ENCODE data around the gene UVRAG.

UVRAG gene

GRCh38 chr11:76131142-76131541 lies 316.1 kb downstream of the UVRAG start:
- DNase-seq: no peak

GRCh38 chr11:76131671-76132631 lies 316.9 kb downstream of the UVRAG start:
- no peak for DNase-seq

- DNase-seq: no peak
These were observed 319.2 kb downstream of the UVRAG start for GRCh38 chr11:76134239-76134638.

DNA sequence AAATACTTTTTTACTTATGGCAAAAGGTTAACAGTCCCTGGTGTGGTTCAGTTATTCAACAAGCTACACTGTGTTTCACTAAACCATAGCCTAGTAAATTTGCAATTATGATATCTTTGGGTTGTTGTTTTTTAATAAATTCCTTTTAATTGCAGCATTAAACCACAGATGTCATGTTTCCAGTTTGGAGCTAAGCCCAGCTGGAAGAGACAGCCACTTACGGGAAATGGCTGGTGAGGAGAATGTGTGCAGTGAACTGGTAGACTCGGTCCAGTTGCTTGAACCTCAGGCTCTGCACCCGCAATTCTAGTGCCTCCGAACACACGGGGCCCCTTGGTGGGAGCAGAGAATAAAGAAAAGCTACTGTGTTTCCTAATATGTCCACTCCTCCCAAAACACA lies 320.5 kb downstream of the UVRAG start:
- no peak for DNase-seq

DNA sequence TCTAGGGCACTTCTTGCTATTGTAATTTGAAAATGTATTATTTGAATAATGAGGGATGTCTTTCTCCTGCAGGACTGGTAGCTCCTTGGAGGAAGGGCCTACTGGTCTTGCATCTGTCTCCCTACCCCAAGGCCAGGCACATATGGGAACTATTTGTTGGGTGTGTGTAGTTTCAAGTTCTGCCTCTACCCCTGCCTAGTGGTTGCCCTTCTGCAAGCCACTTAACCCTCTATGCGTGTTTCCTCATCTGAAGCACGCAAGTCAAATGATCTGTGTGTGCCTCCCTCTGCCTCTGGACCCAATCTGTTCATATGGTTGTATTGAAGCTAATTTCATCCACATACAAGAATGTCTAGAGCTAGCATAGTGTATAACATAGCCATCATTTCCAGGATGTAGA lies 324.3 kb downstream of the UVRAG start:
- peak; percentile 42 for DNase-seq

DNA sequence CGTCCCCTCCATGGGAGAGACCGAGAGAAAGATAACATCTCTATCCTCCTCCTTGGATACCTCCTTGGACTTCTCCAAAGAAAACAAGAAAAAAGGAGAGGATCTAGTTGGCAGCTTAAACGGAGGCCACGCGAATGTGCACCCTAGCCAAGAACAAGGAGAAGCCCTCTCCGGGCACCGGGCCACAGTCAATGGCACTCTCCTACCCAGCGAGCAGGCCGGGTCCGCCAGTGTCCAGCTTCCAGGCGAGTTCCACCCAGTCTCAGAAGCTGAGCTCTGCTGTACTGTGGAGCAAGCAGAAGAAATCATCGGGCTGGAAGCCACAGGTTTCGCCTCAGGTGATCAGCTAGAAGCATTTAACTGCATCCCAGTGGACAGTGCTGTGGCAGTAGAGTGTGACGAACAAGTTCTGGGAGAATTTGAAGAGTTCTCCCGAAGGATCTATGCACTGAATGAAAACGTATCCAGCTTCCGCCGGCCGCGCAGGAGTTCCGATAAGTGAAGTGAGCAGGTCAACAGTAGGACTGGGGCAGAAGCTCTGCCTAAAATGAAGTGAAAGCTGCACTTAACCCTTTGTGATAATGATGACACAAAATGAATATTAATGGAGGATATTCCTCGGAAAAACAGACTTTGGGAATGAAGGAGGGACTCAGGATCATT lies 326.0 kb downstream of the UVRAG start:
- peak; percentile 44 for DNase-seq

DNA sequence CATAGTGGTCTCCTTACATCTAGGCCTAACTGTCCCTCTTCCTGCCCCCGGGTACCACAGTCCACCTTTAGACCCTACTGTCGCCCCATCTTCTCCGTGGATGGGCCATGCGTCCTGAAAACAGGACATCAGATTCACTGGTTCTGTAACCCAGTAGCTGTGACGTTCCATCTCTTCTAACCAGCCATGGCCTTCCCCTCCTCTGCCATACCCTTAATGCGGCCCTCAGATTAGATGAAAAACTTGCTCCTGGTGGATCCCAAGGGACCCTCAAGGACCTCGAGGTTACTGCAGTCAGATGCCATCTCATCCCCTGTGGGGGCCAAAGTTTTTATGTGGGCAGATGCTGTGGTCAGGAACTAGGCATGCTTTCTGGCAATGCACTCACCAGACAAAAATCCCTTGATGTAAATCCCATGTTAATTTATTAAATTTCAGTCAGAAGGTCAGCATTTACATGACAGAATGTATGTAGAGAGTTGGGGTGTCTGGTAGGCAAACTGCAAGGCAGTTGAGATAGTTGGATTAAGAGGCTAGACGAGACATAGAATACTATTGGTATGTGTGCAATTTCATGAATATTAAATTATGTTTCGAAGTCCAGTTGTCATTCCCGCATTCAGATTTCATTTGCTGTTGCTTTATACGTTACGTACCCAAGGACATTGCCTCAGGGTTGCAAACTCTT lies 327.0 kb downstream of the UVRAG start:
- DNase-seq: peak; percentile 22

GRCh38 chr11:76143274-76143673 lies 328.3 kb downstream of the UVRAG start:
- no peak for DNase-seq

GRCh38 chr11:76147106-76147740 lies 332.2 kb downstream of the UVRAG start:
- no peak for DNase-seq

DNA sequence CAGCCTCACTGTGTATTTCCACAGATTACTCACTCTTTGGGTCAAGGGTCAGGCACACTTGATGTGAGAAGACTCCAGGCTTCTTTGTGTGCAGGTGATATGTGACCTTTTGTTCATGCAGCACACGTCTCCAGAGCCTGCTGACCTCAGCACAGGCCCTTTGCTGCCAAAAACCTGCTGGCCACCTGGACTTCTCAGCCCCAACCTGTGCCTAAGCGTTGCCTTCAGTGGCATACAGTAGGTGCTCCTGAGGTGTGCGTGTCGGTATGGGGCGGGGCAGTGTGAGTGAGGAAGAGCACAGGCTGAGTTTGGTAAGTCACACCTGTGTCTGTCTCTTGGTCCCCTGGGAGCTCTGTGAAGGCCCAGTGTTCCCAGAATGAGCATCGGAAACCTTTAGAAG lies 333.2 kb downstream of the UVRAG start:
- DNase-seq: no peak

DNA sequence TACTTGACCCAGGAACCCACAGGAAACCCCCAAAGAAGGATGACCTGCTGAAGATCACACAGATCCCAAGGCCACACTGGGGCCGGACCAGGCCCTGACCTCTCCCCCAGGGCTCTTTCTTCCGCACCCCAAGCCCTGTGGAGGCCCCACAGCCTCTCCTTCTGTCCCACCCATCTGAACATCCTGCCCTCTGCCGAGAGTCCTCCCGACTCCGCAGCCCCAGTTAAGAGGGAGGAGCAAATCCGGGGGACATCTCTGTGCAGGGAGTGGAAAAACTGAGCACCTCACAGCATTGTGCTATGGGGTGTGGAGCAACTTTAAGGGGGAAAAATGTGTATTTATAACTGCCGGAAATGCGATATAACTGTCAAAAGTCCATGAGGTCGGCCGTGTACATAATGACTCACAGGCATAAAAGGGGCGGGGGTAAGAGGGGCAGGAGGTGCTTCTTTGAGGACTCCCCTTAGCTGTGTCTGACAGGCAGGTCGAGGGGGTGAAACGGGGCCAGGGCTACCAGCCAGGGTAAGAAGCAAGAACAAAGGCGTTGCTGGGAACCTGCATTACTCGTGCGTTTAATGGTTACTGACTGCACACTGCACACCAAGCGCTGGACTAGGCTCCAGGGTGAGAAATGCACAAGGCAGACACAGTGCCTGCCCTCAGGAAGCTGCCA lies 334.1 kb downstream of the UVRAG start:
- no peak for DNase-seq

DNA sequence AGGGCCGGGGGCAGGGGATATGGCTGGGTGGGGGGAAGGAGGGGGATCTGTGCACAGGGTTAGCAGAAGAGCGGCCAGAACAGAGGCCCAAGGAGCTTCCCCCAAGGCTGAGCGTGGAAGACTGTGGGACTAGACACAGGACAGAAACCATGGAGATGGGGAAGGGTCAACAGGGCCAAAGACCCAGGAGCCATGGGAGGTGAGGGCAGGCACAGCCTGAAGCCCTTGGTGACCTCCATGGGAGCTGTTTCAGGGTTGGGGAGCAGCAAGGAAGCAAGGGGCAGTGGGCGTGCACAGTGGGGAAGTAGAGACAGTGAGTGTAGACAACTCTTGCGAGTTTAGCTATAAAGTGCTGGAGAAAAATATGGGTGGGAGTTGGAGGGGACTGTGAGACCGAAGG lies 334.7 kb downstream of the UVRAG start:
- no peak for DNase-seq

- DNase-seq: no peak
These were observed 335.1 kb downstream of the UVRAG start for GRCh38 chr11:76150141-76150540.

GRCh38 chr11:76151556-76152085 lies 336.6 kb downstream of the UVRAG start:
- no peak for DNase-seq

GRCh38 chr11:76152086-76152681 lies 337.2 kb downstream of the UVRAG start:
- DNase-seq: peak; percentile 94

DNA sequence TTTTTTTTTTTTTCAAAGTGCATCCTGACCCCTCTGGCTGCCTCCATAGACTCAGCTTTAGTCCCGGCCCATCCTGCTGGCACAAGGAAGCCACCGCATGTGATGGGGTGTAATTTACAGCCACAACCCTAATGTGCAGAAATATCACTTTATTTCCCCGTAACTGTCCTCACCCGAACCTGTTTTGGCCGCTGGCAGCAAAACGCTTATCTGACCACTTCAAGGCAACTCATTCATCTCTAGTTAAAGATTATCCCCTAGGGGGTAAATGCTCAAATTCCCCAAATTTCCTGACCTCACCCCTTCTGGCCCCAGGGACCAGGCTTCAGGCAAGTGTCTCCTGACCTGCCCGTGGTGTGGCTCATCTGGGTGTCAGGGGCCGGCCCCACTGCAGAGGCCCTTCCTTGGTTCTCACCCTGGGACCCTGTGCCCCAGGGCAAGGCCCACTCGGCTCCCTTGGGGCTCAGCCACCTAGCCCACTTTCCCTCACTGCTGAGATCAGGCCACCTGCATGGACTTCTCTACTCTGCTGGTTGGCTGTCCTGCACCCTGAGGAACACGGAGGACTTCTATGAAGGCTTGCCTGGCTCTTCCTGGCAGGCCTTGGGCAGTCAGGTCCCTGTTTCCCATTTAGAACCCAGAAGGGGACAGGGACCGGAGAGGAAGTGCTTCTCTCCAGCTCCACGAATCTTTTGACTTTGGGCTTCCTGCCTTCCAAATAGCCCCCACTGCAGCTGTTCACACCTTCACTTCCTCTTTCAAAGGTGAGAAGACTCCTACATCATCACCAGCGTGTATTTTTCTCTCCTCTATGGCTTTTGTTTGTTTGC lies 337.9 kb downstream of the UVRAG start:
- peak; percentile 76 for DNase-seq

GRCh38 chr11:76153571-76153923 lies 338.5 kb downstream of the UVRAG start:
- peak; percentile 99 for DNase-seq

- DNase-seq: peak; percentile 68
These were observed 340.7 kb downstream of the UVRAG start for GRCh38 chr11:76155500-76156227.

GRCh38 chr11:76156971-76157427 lies 342.0 kb downstream of the UVRAG start:
- DNase-seq: peak; percentile 64

DNA sequence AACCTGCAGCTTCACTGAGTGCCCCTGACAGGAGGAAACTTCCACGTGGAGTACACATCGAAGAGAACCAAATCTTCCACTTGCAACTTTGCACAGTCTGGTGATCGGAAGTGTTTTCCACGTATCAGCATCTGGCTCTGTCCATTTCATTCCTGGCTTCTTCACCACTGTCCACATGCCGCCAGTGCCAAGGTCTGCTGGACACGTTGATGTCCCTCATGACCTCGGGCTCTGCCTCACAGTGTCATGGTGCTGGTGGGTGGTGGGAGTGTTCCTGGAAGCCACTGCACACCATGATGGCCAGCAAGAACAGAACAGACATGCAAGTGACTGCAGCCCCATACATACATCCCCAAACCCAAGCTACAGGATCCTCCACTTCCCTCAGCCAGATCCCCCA lies 342.9 kb downstream of the UVRAG start:
- DNase-seq: no peak
